ENCODE results near the gene ZNF577.

DNA sequence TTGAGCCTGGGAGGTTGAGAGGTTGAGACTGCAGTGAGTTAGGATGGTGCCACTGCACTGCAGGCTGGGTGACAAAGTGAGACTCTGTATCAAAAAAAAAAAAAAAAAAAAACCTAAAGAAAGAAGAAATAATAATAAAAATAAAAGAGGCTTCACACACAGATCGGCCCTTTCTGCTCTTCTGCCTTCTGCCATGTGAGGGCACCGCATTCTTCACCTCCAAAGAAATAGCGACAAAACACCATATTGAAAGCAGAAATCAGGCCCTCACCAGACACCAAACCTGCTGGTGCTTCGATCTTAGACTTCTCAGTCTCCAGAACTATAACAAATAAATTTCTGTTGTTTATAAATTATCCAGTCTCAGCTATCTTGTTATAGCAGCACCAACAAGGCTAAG, 14.1 kb upstream of the ZNF577 start:
- TF ChIP-seq, protein P1, sequence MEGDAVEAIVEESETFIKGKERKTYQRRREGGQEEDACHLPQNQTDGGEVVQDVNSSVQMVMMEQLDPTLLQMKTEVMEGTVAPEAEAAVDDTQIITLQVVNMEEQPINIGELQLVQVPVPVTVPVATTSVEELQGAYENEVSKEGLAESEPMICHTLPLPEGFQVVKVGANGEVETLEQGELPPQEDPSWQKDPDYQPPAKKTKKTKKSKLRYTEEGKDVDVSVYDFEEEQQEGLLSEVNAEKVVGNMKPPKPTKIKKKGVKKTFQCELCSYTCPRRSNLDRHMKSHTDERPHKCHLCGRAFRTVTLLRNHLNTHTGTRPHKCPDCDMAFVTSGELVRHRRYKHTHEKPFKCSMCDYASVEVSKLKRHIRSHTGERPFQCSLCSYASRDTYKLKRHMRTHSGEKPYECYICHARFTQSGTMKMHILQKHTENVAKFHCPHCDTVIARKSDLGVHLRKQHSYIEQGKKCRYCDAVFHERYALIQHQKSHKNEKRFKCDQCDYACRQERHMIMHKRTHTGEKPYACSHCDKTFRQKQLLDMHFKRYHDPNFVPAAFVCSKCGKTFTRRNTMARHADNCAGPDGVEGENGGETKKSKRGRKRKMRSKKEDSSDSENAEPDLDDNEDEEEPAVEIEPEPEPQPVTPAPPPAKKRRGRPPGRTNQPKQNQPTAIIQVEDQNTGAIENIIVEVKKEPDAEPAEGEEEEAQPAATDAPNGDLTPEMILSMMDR (IDR thresholded peaks at IDR 0.05) = no peak
- TF ChIP-seq EZH2 (IDR thresholded peaks at IDR 0.05; ENCODE audit: borderline replicate concordance, insufficient read depth, low read depth, low read length, poor library complexity, severe bottlenecking) = no peak
